ENCODE results near the gene RAB7A.

RAB7A gene

GRCh38 chr3:128841926-128842920 lies 116.2 kb downstream of the RAB7A start:
- Mint-ChIP-seq H3K36me3 (ENCODE audit: low read depth) (no peaks in the 10 kb centered on the region), H3K9me3 (no peaks in the 10 kb centered on the region), H3K27me3 (no peaks in the 10 kb centered on the region), H3K27ac (no peak overlapping the region), H3K4me3 (no peak overlapping the region), H3K4me1 (ENCODE audit: low read depth) (peaks cover 48% of the 10 kb centered on the region)
- intact Hi-C loops (cut with micrococcal nuclease), result no loop called here

- Mint-ChIP-seq H3K9me3 (no peaks in the 10 kb centered on the region), H3K36me3 (ENCODE audit: low read depth) (no peaks in the 10 kb centered on the region), H3K27ac (no peak overlapping the region), H3K4me3 (no peak overlapping the region), H3K4me1 (ENCODE audit: low read depth) (peaks cover 70% of the 10 kb centered on the region), H3K27me3 (no peaks in the 10 kb centered on the region)
- intact Hi-C loops (cut with micrococcal nuclease), result no loop called here
Observed at GRCh38 chr3:128844502-128844901, 118.5 kb downstream of the RAB7A start.

- intact Hi-C loops (cut with micrococcal nuclease), result no loop called here
- H3K4me1 Mint-ChIP-seq (ENCODE audit: low read depth), result peaks cover 76% of the 10 kb centered on the region
Observed at GRCh38 chr3:128845119-128845777, 119.3 kb downstream of the RAB7A start.

GRCh38 chr3:128845778-128846485 lies 119.9 kb downstream of the RAB7A start:
- Mint-ChIP-seq H3K4me3 (peak overlapping the region; percentile 41), H3K4me1 (ENCODE audit: low read depth) (peaks cover 75% of the 10 kb centered on the region)
- intact Hi-C loops (cut with micrococcal nuclease), result no loop called here

More at GRCh38 chr3:128845119-128845777, 119.3 kb downstream of the RAB7A start:
- peak overlapping the region; percentile 76 for H3K27ac Mint-ChIP-seq
- H3K4me3 Mint-ChIP-seq, result peak overlapping the region; percentile 37
- no peaks in the 10 kb centered on the region for H3K27me3 Mint-ChIP-seq
- H3K36me3 Mint-ChIP-seq (ENCODE audit: low read depth), result no peaks in the 10 kb centered on the region
- H3K9me3 Mint-ChIP-seq, result no peaks in the 10 kb centered on the region

GRCh38 chr3:128846486-128846891 lies 120.5 kb downstream of the RAB7A start:
- H3K27ac Mint-ChIP-seq, result peak overlapping the region; percentile 76
- peaks cover 70% of the 10 kb centered on the region for H3K4me1 Mint-ChIP-seq (ENCODE audit: low read depth)
- no peaks in the 10 kb centered on the region for H3K27me3 Mint-ChIP-seq
- no peaks in the 10 kb centered on the region for H3K36me3 Mint-ChIP-seq (ENCODE audit: low read depth)
- intact Hi-C loops (cut with micrococcal nuclease), result no loop called here
- H3K4me3 Mint-ChIP-seq, result peak overlapping the region; percentile 41
- no peaks in the 10 kb centered on the region for H3K9me3 Mint-ChIP-seq

More at GRCh38 chr3:128845778-128846485, 119.9 kb downstream of the RAB7A start:
- H3K9me3 Mint-ChIP-seq, result no peaks in the 10 kb centered on the region
- no peaks in the 10 kb centered on the region for H3K36me3 Mint-ChIP-seq (ENCODE audit: low read depth)
- peak overlapping the region; percentile 76 for H3K27ac Mint-ChIP-seq
- H3K27me3 Mint-ChIP-seq, result no peaks in the 10 kb centered on the region

- H3K27ac Mint-ChIP-seq, result no peak overlapping the region
- H3K27me3 Mint-ChIP-seq, result no peaks in the 10 kb centered on the region
- peaks cover 63% of the 10 kb centered on the region for H3K4me1 Mint-ChIP-seq (ENCODE audit: low read depth)
- intact Hi-C loops (cut with micrococcal nuclease), result no loop called here
- H3K4me3 Mint-ChIP-seq, result no peak overlapping the region
- H3K36me3 Mint-ChIP-seq (ENCODE audit: low read depth), result no peaks in the 10 kb centered on the region
- H3K9me3 Mint-ChIP-seq, result no peaks in the 10 kb centered on the region
Observed at GRCh38 chr3:128847666-128848370, 121.8 kb downstream of the RAB7A start.

- Mint-ChIP-seq H3K27me3 (no peaks in the 10 kb centered on the region), H3K27ac (no peak overlapping the region), H3K9me3 (peaks cover 8% of the 10 kb centered on the region), H3K4me3 (no peak overlapping the region), H3K36me3 (ENCODE audit: low read depth) (peaks cover 10% of the 10 kb centered on the region), H3K4me1 (ENCODE audit: low read depth) (peaks cover 68% of the 10 kb centered on the region)
- intact Hi-C loops (cut with micrococcal nuclease), result no loop called here
Observed at GRCh38 chr3:128848936-128849335, 123.0 kb downstream of the RAB7A start.

GRCh38 chr3:128849911-128850455 lies 124.0 kb downstream of the RAB7A start:
- no peaks in the 10 kb centered on the region for H3K27me3 Mint-ChIP-seq
- H3K9me3 Mint-ChIP-seq, result peaks cover 18% of the 10 kb centered on the region
- H3K4me3 Mint-ChIP-seq, result no peak overlapping the region
- peaks cover 73% of the 10 kb centered on the region for H3K4me1 Mint-ChIP-seq (ENCODE audit: low read depth)
- no peak overlapping the region for H3K27ac Mint-ChIP-seq
- intact Hi-C loops (cut with micrococcal nuclease), result no loop called here
- H3K36me3 Mint-ChIP-seq (ENCODE audit: low read depth), result peaks cover 21% of the 10 kb centered on the region

GRCh38 chr3:128850544-128850943 lies 124.6 kb downstream of the RAB7A start:
- H3K4me1 Mint-ChIP-seq (ENCODE audit: low read depth), result peaks cover 73% of the 10 kb centered on the region
- H3K27ac Mint-ChIP-seq, result no peak overlapping the region
- intact Hi-C loops (cut with micrococcal nuclease), result no loop called here
- H3K4me3 Mint-ChIP-seq, result no peak overlapping the region
- peaks cover 24% of the 10 kb centered on the region for H3K9me3 Mint-ChIP-seq
- H3K27me3 Mint-ChIP-seq, result no peaks in the 10 kb centered on the region
- peaks cover 24% of the 10 kb centered on the region for H3K36me3 Mint-ChIP-seq (ENCODE audit: low read depth)

- no peaks in the 10 kb centered on the region for H3K27me3 Mint-ChIP-seq
- peaks cover 34% of the 10 kb centered on the region for H3K9me3 Mint-ChIP-seq
- H3K4me3 Mint-ChIP-seq, result no peak overlapping the region
- H3K4me1 Mint-ChIP-seq (ENCODE audit: low read depth), result peaks cover 75% of the 10 kb centered on the region
- H3K36me3 Mint-ChIP-seq (ENCODE audit: low read depth), result peaks cover 24% of the 10 kb centered on the region
- no peak overlapping the region for H3K27ac Mint-ChIP-seq
- intact Hi-C loops (cut with micrococcal nuclease), result no loop called here
Observed at GRCh38 chr3:128851601-128852000, 125.6 kb downstream of the RAB7A start.

GRCh38 chr3:128853826-128854225 lies 127.8 kb downstream of the RAB7A start:
- Mint-ChIP-seq H3K36me3 (ENCODE audit: low read depth) (peaks cover 46% of the 10 kb centered on the region), H3K9me3 (peaks cover 56% of the 10 kb centered on the region), H3K4me3 (no peak overlapping the region), H3K4me1 (ENCODE audit: low read depth) (peaks cover 60% of the 10 kb centered on the region), H3K27me3 (no peaks in the 10 kb centered on the region), H3K27ac (peak overlapping the region; percentile 77)
- intact Hi-C loops (cut with micrococcal nuclease), result no loop called here

GRCh38 chr3:128854475-128854874 lies 128.5 kb downstream of the RAB7A start:
- intact Hi-C loops (cut with micrococcal nuclease), result no loop called here
- Mint-ChIP-seq H3K36me3 (ENCODE audit: low read depth) (peaks cover 52% of the 10 kb centered on the region), H3K9me3 (peaks cover 63% of the 10 kb centered on the region), H3K27ac (peak overlapping the region; percentile 77), H3K4me3 (no peak overlapping the region), H3K27me3 (no peaks in the 10 kb centered on the region), H3K4me1 (ENCODE audit: low read depth) (peaks cover 53% of the 10 kb centered on the region)

- Mint-ChIP-seq H3K27ac (no peak overlapping the region), H3K4me1 (ENCODE audit: low read depth) (peaks cover 42% of the 10 kb centered on the region), H3K4me3 (no peak overlapping the region), H3K27me3 (no peaks in the 10 kb centered on the region), H3K36me3 (ENCODE audit: low read depth) (peaks cover 63% of the 10 kb centered on the region), H3K9me3 (peaks cover 74% of the 10 kb centered on the region)
- intact Hi-C loops (cut with micrococcal nuclease), result no loop called here
Observed at GRCh38 chr3:128855569-128855968, 129.6 kb downstream of the RAB7A start.
